ENCODE data around the gene CACNB2. TPM values are rescaled to one million over a fixed set of nuclear protein-coding genes. Genes with fewer than 3 reads are reported as not detected.

CACNB2 gene
- total RNA-seq, 1 experiment from 2014 or later: not detected

GRCh38 chr10:18557960-18558359 lies 417.7 kb downstream of the CACNB2 start:
- no peak for ATAC-seq
- CTCF ChIA-PET: no interaction called here
- Histone ChIP-seq H3K4me1 (ENCODE audit: control insufficient read depth, insufficient read depth, low read length) (no peaks in the 10 kb centered on the region), H3K9me3 (ENCODE audit: control insufficient read depth, insufficient read depth, low read depth, low read length) (no peaks in the 10 kb centered on the region), H3K27ac (ENCODE audit: low read length) (no peak overlapping the region), H3K4me3 (ENCODE audit: low read depth in 2 of 2, low read length in 2 of 2) (no peak overlapping the region), H3K36me3 (ENCODE audit: control insufficient read depth, insufficient read depth, low read length) (no peaks in the 10 kb centered on the region), H3K27me3 (ENCODE audit: control insufficient read depth, insufficient read depth, low read length) (no peaks in the 10 kb centered on the region)
- in situ Hi-C loops (cut with HindIII; ENCODE audit: low pct_unique_long_range_greater_than_20kb, low sequenced_read_pairs): no loop called here
- DNase-seq (ENCODE audit: low read depth, low spot score): no peak
- intact Hi-C loops (cut with micrococcal nuclease; ENCODE audit: unreplicated experiment): no loop called here
- no peak for TF ChIP-seq REST (IDR thresholded peaks at IDR 0.05; ENCODE audit: insufficient read depth in 1 of 2, low read depth in 2 of 2, low read length in 1 of 2)
- TF ChIP-seq TCF7L2 (IDR thresholded peaks at IDR 0.05; ENCODE audit: low read depth, low read length): no peak
- TF ChIP-seq CTCF (IDR thresholded peaks at IDR 0.05): no peak
- no peak for TF ChIP-seq POLR2AphosphoS5 (IDR thresholded peaks at IDR 0.05; ENCODE audit: low read depth, low read length)
- TF ChIP-seq SIN3A (IDR thresholded peaks at IDR 0.05; ENCODE audit: borderline replicate concordance, insufficient read depth, low read depth, low read length): no peak
- BruUV-seq (replicated peaks): no TSS peak
- POLR2A ChIA-PET: no interaction called here

- H3K4me3 ChIP-seq (ENCODE audit: low read depth in 2 of 2, low read length in 2 of 2): no peak overlapping the region
- POLR2A ChIA-PET: no interaction called here
- no peak overlapping the region for H3K27ac ChIP-seq (ENCODE audit: low read length)
- in situ Hi-C loops (cut with HindIII; ENCODE audit: low pct_unique_long_range_greater_than_20kb, low sequenced_read_pairs) (no loop called here), intact Hi-C loops (cut with micrococcal nuclease; ENCODE audit: unreplicated experiment) (no loop called here)
- no peak for ATAC-seq
- TF ChIP-seq REST (IDR thresholded peaks at IDR 0.05; ENCODE audit: insufficient read depth in 1 of 2, low read depth in 2 of 2, low read length in 1 of 2): no peak
- no peak for TF ChIP-seq POLR2AphosphoS5 (IDR thresholded peaks at IDR 0.05; ENCODE audit: low read depth, low read length)
- no peak for TF ChIP-seq TCF7L2 (IDR thresholded peaks at IDR 0.05; ENCODE audit: low read depth, low read length)
- no peak for TF ChIP-seq SIN3A (IDR thresholded peaks at IDR 0.05; ENCODE audit: borderline replicate concordance, insufficient read depth, low read depth, low read length)
- DNase-seq (ENCODE audit: low read depth, low spot score): no peak
- H3K36me3 ChIP-seq (ENCODE audit: control insufficient read depth, insufficient read depth, low read length): no peaks in the 10 kb centered on the region
- no peaks in the 10 kb centered on the region for H3K27me3 ChIP-seq (ENCODE audit: control insufficient read depth, insufficient read depth, low read length)
- no TSS peak for BruUV-seq (replicated peaks)
- CTCF ChIA-PET: no interaction called here
- no peaks in the 10 kb centered on the region for H3K9me3 ChIP-seq (ENCODE audit: control insufficient read depth, insufficient read depth, low read depth, low read length)
- H3K4me1 ChIP-seq (ENCODE audit: control insufficient read depth, insufficient read depth, low read length): no peaks in the 10 kb centered on the region
Observed at GRCh38 chr10:18561861-18562551, 421.8 kb downstream of the CACNB2 start.

Measured in Panc1 (cell line).